Measurements from ENCODE around the gene MISP.

MISP gene

DNA sequence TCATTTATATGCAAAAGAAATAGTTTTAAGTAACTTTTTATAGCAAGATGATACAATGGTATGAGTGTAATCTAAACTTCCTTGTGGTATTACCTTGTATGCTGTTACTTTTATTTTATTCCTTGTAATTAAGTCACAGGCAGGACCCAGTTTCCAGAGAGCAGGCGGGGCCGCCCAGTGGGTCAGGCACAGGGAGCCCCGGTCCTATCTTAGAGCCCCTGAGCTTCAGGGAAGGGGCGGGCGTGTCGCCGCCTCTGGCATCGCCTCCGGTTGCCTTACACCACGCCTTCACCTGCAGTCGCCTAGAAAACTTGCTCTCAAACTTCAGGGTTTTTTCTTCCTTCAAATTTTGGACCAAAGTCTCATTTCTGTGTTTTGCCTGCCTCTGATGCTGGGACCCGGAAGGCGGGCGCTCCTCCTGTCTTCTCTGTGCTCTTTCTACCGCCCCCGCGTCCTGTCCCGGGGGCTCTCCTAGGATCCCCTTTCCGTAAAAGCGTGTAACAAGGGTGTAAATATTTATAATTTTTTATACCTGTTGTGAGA, 60.7 kb downstream of the MISP start:
- no peak for DNase-seq

DNA sequence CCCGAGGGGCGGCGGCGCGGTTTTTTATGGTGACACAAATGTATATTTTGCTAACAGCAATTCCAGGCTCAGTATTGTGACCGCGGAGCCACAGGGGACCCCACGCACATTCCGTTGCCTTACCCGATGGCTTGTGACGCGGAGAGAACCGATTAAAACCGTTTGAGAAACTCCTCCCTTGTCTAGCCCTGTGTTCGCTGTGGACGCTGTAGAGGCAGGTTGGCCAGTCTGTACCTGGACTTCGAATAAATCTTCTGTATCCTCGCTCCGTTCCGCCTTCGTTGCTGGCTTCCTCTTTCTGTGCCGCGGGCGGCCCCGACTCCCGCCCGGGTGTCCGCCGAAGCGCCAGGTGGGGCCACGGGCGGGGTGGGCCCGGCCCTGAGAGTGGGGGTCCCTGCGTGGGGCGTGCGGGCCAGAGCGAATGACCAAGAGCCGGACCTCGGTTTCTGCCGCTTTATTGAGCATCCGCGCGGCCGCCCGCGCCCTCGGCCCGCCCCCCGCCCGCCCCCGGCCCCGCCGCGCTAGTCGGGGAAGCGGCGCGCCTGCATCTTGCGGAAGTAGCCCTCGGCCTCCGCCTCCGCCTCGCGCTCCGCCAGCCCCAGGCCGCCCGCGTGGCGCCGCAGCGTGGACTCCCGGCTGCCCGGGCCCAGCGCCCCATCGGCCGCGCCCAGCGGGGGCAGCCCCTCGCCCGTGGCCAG, 61.3 kb downstream of the MISP start:
- DNase-seq = no peak

DNA sequence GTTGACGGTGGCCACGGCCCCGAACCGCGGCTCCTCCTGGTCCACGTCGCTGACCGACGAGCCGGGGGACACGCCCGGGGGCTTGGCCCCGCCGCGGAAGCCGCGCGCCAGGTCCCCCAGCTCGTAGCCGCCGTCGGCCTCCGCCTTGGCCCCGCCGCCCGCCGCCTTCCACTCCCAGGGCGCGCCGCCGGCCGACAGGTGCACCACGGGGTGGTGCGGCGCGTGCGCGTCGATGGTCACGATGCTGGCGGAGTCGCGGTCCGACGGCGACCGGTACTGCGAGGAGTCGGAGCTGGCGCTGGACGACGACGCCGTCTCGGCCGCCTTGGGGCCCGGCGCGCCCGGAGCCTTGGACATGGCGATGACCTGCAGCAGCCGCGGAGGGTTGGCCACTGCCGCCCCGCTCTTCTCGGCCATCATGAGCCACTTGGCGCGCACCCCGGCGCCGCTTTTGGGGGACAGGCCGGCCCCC, 61.9 kb downstream of the MISP start:
- DNase-seq = no peak

DNA sequence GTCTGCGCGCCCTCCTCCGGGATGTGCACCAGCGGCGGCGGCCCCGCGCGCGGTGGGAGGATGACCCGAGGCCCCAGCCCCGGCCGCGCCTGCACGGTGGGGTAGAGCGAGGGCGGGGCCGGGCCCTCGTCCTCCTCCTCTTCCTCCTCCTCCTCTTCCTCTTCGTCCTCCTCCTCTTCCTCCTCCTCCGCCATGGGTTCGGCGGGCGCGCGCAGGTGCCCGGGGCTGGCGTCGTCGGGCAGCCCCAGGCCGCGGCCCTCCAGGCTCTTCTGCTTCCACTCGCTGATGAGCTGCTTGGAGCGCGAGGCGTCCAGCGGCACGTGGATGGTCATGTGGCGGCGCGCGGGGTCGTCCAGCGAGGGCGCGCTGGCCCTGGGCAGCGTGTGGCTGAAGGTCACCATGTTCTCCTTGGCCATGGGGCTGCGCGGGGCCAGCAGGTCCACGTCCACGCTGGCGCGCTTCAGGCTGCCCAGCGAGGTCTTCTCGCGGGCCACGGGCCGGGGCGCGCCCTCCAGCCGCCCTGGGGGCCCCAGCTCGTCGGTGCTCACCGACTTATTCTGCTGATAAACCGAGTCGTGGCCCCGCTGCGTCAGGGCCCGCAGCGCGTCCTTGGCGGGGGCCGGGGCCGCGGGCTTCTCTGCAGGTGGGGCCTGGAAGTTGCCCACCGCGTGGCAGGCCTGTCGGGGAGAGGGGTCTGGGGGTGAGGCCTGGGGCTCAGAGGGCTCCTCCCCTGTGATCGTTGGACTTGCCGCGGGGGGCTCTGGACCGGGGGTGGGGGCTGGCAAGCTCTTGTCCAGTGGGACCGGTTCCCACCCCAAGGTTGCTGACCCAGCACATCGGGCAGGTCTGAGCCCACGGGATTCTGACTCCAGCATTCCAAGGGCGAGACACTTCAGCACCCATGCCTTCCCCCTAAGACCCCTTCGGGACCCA, 62.6 kb downstream of the MISP start:
- DNase-seq = no peak
